Measurements from ENCODE around the gene METAP1. TPM values are rescaled to one million over a fixed set of nuclear protein-coding genes. Genes with fewer than 3 reads are reported as not detected.
A peak's percentile ranks its signal among the peaks of the same experiment; 100 is the strongest.
"Not testable (repeated sequence)": the region's sequence is repeated elsewhere in the genome, so short reads cannot be mapped to it uniquely, and the experiment has no call there.

The METAP1 gene
- total RNA-seq, 2 donors from 2014 or later, result 37.2 to 40.1 TPM

GRCh38 chr4:98976716-98977115, 18.8 kb upstream of the METAP1 start:
- Mint-ChIP-seq H3K4me3 (no peak overlapping the region), H3K36me3 (ENCODE audit: low read depth) (no peaks in the 10 kb centered on the region), H3K4me1 (peaks cover 2% of the 10 kb centered on the region), H3K27ac (no peak overlapping the region), H3K27me3 (peaks cover 11% of the 10 kb centered on the region)
- DNase-seq (no peak), ATAC-seq (no peak)
- no peaks in the 10 kb centered on the region for H3K9me3 ChIP-seq (ENCODE audit: control insufficient read depth, low read length, poor library complexity, severe bottlenecking)

- ATAC-seq (no peak), DNase-seq (no peak)
- Mint-ChIP-seq H3K27ac (no peak overlapping the region), H3K4me1 (peaks cover 2% of the 10 kb centered on the region), H3K4me3 (no peak overlapping the region), H3K36me3 (ENCODE audit: low read depth) (no peaks in the 10 kb centered on the region), H3K27me3 (peaks cover 12% of the 10 kb centered on the region)
- H3K9me3 ChIP-seq (ENCODE audit: control insufficient read depth, low read length, poor library complexity, severe bottlenecking), result no peaks in the 10 kb centered on the region
Observed at GRCh38 chr4:98977557-98977956, 18.0 kb upstream of the METAP1 start.

- no peaks in the 10 kb centered on the region for H3K9me3 ChIP-seq (ENCODE audit: control insufficient read depth, low read length, poor library complexity, severe bottlenecking)
- no peak overlapping the region for H3K4me3 Mint-ChIP-seq
- no peak for DNase-seq
- no peaks in the 10 kb centered on the region for H3K4me1 Mint-ChIP-seq
- H3K27me3 Mint-ChIP-seq, result peaks cover 11% of the 10 kb centered on the region
- no peak for ATAC-seq
- H3K27ac Mint-ChIP-seq, result no peak overlapping the region
- H3K36me3 Mint-ChIP-seq (ENCODE audit: low read depth), result peaks cover 3% of the 10 kb centered on the region
Observed at GRCh38 chr4:98987720-98988119, 7.8 kb upstream of the METAP1 start.

- H3K4me3 Mint-ChIP-seq; DNase-seq; ATAC-seq; H3K27ac Mint-ChIP-seq; H3K9me3 ChIP-seq (ENCODE audit: control insufficient read depth, low read length, poor library complexity, severe bottlenecking); H3K27me3 Mint-ChIP-seq; H3K36me3 Mint-ChIP-seq (ENCODE audit: low read depth): not testable (repeated sequence)
- peaks cover 18% of the 10 kb centered on the region for H3K4me1 Mint-ChIP-seq
Observed at GRCh38 chr4:98992835-98993234, 2.7 kb upstream of the METAP1 start.

- Mint-ChIP-seq H3K27me3 (no peaks in the 10 kb centered on the region), H3K36me3 (ENCODE audit: low read depth) (no peaks in the 10 kb centered on the region), H3K4me1 (peaks cover 21% of the 10 kb centered on the region), H3K4me3 (no peak overlapping the region), H3K27ac (no peak overlapping the region)
- ATAC-seq, result no peak
- no peaks in the 10 kb centered on the region for H3K9me3 ChIP-seq (ENCODE audit: control insufficient read depth, low read length, poor library complexity, severe bottlenecking)
- DNase-seq, result no peak
Observed at GRCh38 chr4:98993419-98994071, 2.0 kb upstream of the METAP1 start.

GRCh38 chr4:98994474-98995182, 893 bp upstream of the METAP1 start:
- H3K27me3 Mint-ChIP-seq, result no peaks in the 10 kb centered on the region
- DNase-seq (no peak), ATAC-seq (no peak)
- H3K27ac Mint-ChIP-seq, result peak overlapping the region; percentile 92
- peak overlapping the region; percentile 89 for H3K4me3 Mint-ChIP-seq
- H3K36me3 Mint-ChIP-seq (ENCODE audit: low read depth), result no peaks in the 10 kb centered on the region
- H3K9me3 ChIP-seq (ENCODE audit: control insufficient read depth, low read length, poor library complexity, severe bottlenecking), result no peaks in the 10 kb centered on the region
- peaks cover 27% of the 10 kb centered on the region for H3K4me1 Mint-ChIP-seq

- Mint-ChIP-seq H3K27me3 (no peaks in the 10 kb centered on the region), H3K36me3 (ENCODE audit: low read depth) (no peaks in the 10 kb centered on the region), H3K4me1 (peaks cover 36% of the 10 kb centered on the region), H3K4me3 (peak overlapping the region; percentile 89), H3K27ac (peak overlapping the region; percentile 41)
- ATAC-seq (no peak), DNase-seq (no peak)
- no peaks in the 10 kb centered on the region for H3K9me3 ChIP-seq (ENCODE audit: control insufficient read depth, low read length, poor library complexity, severe bottlenecking)
Observed at GRCh38 chr4:98996056-98996764, 689 bp downstream of the METAP1 start.

GRCh38 chr4:98996765-98997068, 1.2 kb downstream of the METAP1 start:
- Mint-ChIP-seq H3K27ac (peak overlapping the region; percentile 41), H3K27me3 (no peaks in the 10 kb centered on the region), H3K4me1 (peaks cover 36% of the 10 kb centered on the region), H3K36me3 (ENCODE audit: low read depth) (no peaks in the 10 kb centered on the region), H3K4me3 (peak overlapping the region; percentile 89)
- no peak for DNase-seq
- ATAC-seq, result no peak
- H3K9me3 ChIP-seq (ENCODE audit: control insufficient read depth, low read length, poor library complexity, severe bottlenecking), result no peaks in the 10 kb centered on the region

GRCh38 chr4:98997166-98997565, 1.6 kb downstream of the METAP1 start:
- DNase-seq (no peak), ATAC-seq (no peak)
- Mint-ChIP-seq H3K4me1 (peaks cover 36% of the 10 kb centered on the region), H3K27me3 (no peaks in the 10 kb centered on the region), H3K4me3 (no peak overlapping the region), H3K27ac (peak overlapping the region; percentile 41), H3K36me3 (ENCODE audit: low read depth) (no peaks in the 10 kb centered on the region)
- H3K9me3 ChIP-seq (ENCODE audit: control insufficient read depth, low read length, poor library complexity, severe bottlenecking), result no peaks in the 10 kb centered on the region

- DNase-seq (no peak), ATAC-seq (no peak)
- H3K27ac Mint-ChIP-seq, result no peak overlapping the region
- H3K36me3 Mint-ChIP-seq (ENCODE audit: low read depth), result no peaks in the 10 kb centered on the region
- no peak overlapping the region for H3K4me3 Mint-ChIP-seq
- peaks cover 46% of the 10 kb centered on the region for H3K4me1 Mint-ChIP-seq
- H3K27me3 Mint-ChIP-seq, result no peaks in the 10 kb centered on the region
- H3K9me3 ChIP-seq (ENCODE audit: control insufficient read depth, low read length, poor library complexity, severe bottlenecking), result no peaks in the 10 kb centered on the region
Observed at GRCh38 chr4:98998551-98998950, 3.0 kb downstream of the METAP1 start.

- peak overlapping the region; percentile 41 for H3K27ac Mint-ChIP-seq
- H3K4me1 Mint-ChIP-seq, result peaks cover 54% of the 10 kb centered on the region
- no peaks in the 10 kb centered on the region for H3K36me3 Mint-ChIP-seq (ENCODE audit: low read depth)
- no peak for ATAC-seq
- H3K27me3 Mint-ChIP-seq, result no peaks in the 10 kb centered on the region
- DNase-seq, result no peak
- no peaks in the 10 kb centered on the region for H3K9me3 ChIP-seq (ENCODE audit: control insufficient read depth, low read length, poor library complexity, severe bottlenecking)
- H3K4me3 Mint-ChIP-seq, result no peak overlapping the region
Observed at GRCh38 chr4:99002279-99002678, 6.8 kb downstream of the METAP1 start.

- H3K27me3 Mint-ChIP-seq, result no peaks in the 10 kb centered on the region
- H3K27ac Mint-ChIP-seq, result no peak overlapping the region
- H3K9me3 ChIP-seq (ENCODE audit: control insufficient read depth, low read length, poor library complexity, severe bottlenecking), result no peaks in the 10 kb centered on the region
- ATAC-seq (no peak), DNase-seq (no peak)
- peaks cover 6% of the 10 kb centered on the region for H3K36me3 Mint-ChIP-seq (ENCODE audit: low read depth)
- no peak overlapping the region for H3K4me3 Mint-ChIP-seq
- H3K4me1 Mint-ChIP-seq, result peaks cover 43% of the 10 kb centered on the region
Observed at GRCh38 chr4:99008051-99008450, 12.5 kb downstream of the METAP1 start.

- no peak overlapping the region for H3K4me3 Mint-ChIP-seq
- ATAC-seq, result no peak
- DNase-seq, result no peak
- peaks cover 6% of the 10 kb centered on the region for H3K36me3 Mint-ChIP-seq (ENCODE audit: low read depth)
- H3K4me1 Mint-ChIP-seq, result peaks cover 34% of the 10 kb centered on the region
- H3K27ac Mint-ChIP-seq, result no peak overlapping the region
- H3K27me3 Mint-ChIP-seq, result no peaks in the 10 kb centered on the region
- no peaks in the 10 kb centered on the region for H3K9me3 ChIP-seq (ENCODE audit: control insufficient read depth, low read length, poor library complexity, severe bottlenecking)
Observed at GRCh38 chr4:99011910-99012309, 16.4 kb downstream of the METAP1 start.
